ENCODE results near the gene SOX1.

GRCh38 chr13:112105892-112106291, 38.9 kb downstream of the SOX1 start:
- TF ChIP-seq POLR2A (IDR thresholded peaks at IDR 0.05; ENCODE audit: low read depth, low read length): no peak
- no peak for TF ChIP-seq CTCF (IDR thresholded peaks at IDR 0.05; ENCODE audit: extremely low read depth in 1 of 2, insufficient read depth in 1 of 2, low read depth in 1 of 2, low read length in 2 of 2)
